Stimulated activated CD4-positive, alpha-beta T cell treated with anti-CD3 and anti-CD28 coated beads, Interleukin-12 subunit alpha, Interleukin-12 subunit beta, amount 100 ng/mL, for 4 hours (primary cell): ENCODE measurements around the gene ACAT2.
"Not testable (repeated sequence)": the region's sequence is repeated elsewhere in the genome, so short reads cannot be mapped to it uniquely, and the experiment has no call there.

ENCODE experiments used
- DNase-seq: peaks from one replicate; pipeline ENCODE4 v3.0.0-alpha.2; 2020

The ACAT2 gene

DNA sequence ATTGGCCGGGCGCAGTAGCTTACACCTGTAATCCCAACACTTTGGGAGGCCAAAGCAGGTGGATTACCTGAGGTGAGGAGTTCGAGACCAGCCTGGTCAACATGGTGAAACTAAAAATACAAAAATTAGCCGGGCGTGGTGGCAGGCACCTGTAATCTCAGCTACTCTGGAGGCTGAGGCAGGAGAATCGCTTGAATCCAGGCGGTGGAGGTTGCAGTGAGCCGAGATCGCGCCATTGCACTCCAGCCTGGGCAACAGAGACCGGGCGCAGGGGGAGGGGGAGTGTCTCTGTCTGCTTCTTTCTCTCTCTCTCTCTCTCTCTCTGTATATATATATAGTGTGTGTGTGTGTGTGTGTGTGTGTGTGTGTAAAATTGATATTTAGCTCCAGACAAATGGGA, 29.3 kb upstream of the ACAT2 start:
- not testable (repeated sequence) for DNase-seq

DNA sequence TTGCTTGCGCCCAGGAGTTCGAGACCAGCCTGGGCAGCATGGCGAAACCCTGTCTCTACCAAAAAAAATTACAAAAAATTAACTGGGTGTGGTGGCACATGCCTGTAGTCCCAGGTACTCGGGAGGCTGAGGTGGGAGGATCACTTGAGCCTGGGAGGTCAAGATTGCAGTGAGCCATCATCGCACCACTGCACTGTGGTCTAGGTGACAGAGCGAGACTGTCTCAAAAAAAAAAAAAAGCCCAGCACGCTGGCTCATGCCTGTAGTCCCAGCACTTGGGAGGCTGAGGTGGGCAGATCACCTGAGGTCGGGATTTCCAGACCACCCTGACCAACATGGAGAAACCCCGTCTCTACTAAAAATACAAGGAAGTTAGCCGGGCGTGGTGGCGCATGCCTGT, 28.4 kb upstream of the ACAT2 start:
- DNase-seq = not testable (repeated sequence)

DNA sequence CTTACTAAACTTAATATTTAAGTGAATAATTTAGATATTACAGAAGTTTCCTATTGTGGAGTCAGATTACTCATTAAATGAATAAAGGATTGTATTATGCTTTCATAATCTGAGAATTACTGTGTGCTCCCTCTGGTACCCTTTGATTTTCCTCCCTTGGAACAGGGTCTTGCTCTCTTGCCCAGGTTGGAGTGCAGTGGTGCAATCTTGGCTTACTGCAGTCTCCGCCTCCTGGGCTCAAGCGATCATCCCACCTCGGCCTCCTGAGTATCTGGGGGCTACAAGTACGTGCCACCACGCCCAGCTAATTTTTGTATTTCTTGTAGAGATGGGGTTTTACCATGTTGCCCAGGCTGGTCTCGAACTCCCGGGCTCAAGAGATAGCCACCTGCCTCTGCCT, 24.9 kb upstream of the ACAT2 start:
- no peak for DNase-seq

DNA sequence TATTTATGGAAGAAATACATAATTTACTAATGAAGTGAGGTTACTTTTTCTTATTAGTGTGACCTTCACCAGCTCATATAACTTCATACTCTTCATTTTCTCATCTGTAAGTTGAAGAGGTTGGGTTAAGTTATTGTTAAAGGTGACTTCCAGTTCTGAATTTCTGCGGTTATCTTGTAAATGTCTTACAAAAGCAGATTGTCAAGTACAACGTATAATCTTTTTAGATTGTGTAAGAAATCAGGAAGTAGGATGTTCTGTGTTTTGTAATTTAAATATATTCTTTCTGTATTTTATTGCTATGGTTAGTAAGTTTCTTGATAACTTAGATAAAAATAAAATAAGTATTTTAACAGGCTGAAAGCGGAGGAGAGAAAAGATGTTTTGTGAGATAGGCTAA, 22.5 kb upstream of the ACAT2 start:
- no peak for DNase-seq

DNA sequence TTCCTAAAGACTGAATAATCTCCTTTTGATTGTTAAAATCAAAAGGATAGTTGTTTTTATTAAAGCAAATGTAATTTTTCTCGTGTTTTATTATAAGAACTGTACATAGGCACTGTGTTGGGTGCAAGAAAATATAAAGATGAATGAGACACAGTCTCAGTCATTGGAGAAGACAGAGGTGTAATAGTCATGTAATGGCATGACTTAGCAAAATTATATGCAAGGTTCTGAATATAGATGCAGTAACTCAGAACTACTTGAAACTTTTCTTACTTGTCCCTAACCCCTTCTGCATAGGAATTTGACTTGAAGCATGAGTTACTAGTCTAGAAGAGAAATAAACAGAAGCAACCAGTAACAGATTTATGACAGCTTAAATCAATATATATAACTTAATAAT, 19.7 kb upstream of the ACAT2 start:
- no peak for DNase-seq

DNA sequence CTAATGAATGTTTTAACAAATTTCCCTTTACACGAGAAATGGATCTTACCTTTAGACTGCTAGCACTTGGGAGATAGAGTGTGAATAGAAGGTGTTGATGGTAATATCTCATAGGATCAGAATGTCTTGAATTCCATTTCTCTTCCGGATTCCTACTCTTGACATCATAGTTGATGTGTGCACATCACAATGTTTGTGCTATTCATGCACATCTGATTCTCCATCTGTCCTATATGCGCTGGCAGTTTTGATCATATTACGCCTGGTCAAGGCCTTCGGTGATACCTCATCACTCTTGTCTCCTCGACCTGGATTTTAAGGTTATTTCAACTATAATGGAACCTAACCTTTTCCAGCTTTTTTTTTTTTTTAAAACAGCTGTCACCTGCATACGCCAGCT, 16.8 kb upstream of the ACAT2 start:
- no peak for DNase-seq

DNA sequence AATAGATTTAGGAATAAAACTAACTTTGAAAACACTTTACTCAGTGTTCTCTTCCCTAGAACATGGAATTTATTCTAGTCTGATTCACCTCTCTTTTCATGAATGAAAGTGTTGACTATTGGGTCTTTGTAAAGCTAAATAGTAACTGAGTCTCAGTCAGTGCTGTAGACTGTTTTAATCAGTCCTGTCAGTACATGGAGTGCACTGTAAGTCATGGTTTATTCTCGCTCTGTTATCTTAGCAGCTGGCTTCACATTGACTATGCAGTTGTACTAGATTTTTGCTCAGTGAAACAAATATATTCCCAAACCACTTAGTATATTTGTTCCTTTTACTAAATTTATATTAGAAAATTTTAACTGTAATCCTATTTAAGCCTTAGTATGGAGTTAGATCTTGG, 15.1 kb upstream of the ACAT2 start:
- DNase-seq = no peak

DNA sequence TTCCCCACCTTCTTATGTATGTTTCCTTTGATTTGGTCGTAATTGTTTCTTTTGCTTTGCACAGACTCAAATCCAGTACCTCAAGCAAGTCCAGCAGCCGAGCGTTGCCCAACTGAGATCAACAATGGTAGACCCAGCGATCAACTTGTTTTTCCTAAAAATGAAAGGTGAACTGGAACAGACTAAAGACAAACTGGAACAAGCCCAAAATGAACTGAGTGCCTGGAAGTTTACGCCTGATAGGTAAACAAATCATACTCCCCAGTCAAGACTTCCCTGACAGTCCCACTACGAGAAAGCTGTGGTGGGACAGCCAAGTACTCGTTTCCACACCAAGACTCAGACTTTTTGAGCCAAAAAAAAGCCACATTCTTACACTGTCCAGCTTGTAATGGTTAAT, 13.7 kb upstream of the ACAT2 start:
- DNase-seq = not testable (repeated sequence)

DNA sequence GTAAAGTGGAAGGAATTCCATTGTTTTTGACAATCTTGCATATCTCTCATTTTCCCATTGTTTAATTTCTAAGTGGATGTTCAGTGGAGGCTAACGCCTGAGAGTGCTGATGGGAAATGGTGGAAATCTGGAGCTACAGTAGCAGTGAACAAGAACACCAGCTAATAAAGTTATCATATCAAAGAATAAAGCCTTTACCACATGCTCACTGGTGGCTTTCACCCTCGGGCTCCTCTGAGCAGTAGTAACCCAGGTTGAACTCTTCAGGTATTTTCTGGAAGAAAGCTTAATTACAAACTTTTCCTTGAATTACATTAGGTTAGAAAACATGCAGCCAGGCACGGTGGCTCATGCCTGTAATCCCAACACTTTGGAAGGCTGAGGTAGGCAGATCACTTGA, 10.4 kb upstream of the ACAT2 start:
- DNase-seq = no peak

DNA sequence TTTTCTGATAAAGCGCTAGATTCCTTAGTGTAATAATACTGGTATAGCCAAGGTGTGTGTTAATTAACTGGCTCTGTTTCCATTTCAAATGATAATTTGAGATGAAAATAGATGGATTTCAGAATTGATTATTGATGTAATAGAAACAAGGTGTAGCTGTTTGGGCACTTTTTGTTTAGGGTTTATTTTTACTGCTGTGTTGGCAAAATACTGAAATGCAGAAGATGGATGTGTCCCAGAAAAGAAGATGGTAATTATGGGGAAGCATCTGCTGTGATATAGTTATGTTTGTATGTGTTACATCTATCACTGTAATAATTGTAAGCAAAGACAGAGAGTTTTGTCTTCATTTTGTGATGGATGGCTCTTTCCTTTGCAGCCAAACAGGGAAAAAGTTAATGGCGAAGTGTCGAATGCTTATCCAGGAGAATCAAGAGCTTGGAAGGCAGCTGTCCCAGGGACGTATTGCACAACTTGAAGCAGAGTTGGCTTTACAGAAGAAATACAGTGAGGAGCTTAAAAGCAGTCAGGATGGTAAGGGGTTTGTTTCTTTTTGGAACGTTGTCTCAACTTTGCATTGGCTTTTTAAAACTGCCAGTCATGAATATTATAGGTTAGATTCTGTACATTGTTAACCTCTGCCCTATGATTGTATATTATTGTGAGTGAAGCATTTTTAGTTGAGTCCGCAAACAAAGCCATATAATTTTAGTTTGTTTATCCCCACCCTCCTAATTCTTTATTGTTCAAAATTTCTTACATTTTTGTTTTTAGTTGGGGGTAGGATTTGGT, 8.6 kb upstream of the ACAT2 start:
- no peak for DNase-seq

DNA sequence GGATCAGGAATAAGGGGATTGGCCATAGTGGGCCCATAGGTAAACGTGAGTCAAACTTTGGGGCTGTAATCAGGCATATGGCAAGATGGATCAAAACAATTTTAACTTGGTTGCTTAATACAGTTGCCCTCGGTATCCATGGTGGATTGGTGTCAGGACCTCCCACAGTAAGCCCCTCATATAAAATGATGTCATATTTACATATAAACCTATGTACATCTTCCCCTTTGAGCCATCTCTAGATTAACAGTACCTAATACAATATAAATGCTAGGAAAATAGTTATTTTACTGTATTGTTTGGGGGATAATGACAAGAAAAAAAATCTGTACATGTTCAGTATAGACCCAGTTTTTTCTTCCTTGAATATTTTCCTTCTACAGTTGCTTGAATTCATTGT, 7.4 kb upstream of the ACAT2 start:
- DNase-seq = no peak

DNA sequence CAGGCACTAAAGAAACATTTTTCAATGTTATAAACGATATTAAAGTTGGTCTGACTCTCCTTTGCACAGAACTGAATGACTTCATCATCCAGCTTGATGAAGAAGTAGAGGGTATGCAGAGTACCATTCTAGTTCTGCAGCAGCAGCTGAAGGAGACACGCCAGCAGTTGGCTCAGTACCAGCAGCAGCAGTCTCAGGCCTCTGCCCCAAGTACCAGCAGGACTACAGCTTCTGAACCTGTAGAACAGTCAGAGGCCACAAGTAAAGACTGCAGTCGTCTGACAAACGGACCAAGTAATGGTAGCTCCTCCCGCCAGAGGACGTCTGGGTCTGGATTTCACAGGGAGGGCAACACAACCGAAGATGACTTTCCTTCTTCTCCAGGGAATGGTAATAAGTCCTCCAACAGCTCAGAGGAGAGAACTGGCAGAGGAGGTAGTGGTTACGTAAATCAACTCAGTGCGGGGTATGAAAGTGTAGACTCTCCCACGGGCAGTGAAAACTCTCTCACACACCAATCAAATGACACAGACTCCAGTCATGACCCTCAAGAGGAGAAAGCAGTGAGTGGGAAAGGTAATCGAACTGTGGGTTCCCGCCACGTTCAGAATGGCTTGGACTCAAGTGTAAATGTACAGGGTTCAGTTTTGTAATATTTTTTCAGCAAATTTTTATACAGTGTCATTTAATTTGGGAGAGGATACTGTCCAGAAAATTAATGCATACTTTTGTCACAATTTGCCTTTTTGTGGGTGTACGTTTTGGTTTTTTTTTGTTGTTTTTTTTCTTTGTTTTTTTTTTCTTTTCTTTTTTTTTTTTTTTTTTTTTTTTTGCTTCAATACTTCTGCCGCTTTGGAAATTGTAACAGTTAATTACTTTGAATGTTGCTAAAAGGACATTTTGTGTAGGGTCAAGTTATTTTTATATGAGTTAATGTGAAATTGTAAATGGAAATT, 6.6 kb upstream of the ACAT2 start:
- no peak for DNase-seq

DNA sequence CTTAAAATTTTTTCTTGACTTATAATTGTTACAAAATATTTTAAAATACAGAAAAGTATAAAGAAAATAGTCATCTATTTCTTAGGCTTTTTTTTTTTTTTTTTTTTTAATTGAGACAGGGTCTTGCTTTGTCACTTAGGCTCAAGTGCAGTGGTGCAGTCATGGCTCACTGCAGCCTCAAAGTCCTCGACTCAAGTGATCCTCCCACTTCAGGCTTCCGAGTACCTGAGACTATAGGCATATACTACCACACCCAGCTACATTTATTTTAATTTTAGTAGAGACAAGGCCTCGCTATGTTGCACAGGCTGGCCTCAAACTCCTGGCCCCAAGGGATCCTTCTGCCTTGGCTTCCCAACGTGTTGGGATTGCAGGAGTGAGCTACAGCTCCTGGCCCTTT, 5.3 kb upstream of the ACAT2 start:
- DNase-seq = no peak

DNA sequence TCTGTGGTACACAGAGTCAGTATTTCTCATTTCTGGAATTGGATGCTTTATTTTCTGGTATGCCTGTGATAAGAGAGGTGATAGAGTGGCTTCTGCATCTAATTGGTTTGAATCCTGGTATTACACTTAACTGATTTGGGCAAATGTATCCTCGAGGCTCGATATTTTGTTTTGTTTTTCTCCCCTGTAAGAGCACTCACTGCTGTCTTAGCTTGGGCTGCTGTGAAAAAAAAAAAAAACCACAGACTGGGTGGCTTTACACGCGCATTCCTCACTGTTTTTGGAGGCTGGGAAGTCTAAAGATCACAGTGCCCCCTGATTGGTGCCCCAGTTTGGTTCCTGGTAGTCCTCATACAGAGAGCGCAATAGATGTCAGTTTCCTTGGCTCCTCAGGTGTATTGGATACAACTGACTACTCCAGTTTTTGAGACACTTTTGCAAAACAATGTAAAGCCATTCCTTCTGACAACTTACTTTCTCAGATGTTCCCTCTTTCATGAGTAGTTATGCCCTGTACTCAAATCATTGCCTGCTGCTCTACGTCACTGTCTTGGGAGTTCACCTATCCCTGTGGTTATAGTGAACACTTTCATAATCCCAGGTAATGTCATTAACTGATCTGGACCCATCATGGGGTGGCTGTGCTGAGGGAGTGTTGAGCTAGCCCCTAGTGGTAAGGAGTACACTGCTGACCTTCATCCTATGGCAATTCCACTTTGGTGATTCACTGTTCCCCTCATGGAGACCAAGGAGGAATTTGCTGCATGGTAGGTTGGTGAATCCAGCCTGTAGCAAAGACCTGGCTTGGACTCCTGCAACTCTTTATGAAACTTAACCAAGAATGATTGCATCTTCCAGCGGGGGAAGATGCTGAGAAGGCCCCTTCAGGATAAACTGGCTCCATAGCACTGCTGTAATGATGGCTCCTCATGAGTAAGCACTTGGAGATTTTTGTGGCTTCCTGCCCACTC, 3.5 kb upstream of the ACAT2 start:
- DNase-seq = no peak

DNA sequence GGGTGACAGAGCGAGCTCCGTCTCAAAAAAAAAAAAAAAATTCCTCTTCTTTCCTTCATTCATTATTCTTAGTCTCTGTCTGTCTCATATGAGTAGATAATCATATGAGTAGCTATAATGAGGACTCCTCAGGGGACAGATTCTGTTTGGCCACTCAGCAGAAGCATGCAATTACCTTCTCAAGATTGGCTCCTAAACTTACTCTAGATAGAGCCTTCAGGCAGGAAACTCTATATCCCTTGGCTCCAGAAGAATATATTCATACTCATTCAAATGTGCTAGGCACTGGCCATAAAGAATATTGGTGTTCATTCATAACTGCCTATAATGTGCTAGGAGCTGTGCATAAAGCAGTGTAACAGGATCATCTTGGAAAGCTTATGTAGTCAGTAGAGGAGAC, 2.2 kb upstream of the ACAT2 start:
- no peak for DNase-seq

DNA sequence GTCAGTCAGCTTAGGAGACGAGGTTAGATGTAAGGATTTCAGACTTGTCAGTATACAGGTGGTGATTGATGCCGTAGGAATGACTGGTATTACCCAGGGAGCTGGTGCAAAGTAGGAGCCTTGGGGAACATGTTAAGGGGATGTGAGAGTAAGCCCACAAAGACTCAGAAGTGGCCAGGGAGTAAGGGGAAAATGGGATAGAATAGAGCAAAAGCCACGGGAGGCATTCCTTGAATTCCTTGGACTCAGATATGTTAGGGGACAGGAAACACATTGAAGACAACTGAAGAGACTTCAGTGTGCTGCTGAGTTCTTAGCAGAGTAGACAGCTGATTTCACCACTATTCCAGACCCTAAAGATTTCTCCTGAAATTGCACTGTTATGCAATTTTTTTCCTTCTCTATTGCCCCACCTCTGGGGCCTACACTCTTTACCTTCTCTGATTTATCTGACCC, 1.2 kb upstream of the ACAT2 start:
- DNase-seq = no peak

DNA sequence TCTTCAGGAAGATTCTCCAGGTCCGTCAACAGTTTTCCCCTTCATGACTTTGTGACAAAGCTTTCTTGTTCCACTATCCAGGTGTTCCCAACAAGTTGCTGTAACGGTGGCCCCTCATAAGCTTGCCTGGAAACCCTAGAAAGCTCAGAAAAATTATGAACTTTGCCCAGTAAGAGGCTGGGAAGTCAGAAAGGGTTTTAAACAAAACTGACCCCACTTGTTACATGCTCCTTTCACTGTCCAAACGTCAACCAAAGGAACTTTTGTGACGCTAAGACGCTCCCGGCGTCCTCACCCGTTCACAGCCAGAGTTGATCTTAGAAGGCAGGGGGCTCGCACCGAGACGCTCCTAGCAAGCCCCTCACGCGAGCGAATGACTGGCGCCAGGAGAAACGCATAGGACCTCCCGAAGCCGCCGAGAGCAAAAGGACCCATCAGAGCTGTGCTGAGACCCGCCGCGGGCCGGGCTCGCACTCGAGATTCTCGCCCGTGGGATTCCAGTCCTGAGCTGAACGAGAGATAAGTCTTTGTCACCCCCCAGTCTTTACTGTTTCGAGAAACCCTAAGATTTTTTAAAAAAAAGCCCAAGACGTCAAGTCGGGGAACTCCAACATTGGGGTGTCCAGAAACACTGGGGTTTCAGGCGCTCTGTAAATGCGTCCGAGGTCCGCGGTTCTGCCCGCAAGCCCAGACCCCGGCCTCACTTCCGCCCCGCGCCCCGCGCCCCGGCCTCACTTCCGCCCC, 544 bp upstream of the ACAT2 start:
- no peak for DNase-seq

DNA sequence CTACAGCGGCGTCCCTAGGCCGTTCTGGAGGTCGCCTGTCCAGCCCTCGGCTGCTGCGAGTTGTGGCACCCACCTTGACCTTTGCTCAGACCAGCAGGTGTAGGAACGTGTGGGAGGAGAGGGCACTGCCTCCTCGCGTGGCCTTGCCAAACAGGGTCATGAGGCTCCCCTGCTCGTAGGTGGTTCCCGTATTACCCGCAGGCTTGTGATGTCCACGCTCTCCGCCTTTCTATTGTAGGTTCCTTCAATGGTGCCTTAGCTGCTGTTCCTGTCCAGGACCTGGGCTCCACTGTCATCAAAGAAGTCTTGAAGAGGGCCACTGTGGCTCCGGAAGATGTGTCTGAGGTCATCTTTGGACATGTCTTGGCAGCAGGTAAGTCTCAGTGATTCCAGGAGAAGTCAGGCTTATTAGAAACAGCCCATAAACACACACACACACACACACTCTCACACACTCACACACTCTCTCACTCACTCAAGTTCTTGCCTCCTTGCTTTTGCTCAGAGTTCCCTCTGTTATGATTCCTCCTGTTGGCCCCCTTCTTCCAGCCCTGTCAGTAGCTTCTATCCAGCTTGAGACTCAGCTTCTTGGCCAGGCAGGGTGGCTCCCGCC, 942 bp downstream of the ACAT2 start:
- no peak for DNase-seq

DNA sequence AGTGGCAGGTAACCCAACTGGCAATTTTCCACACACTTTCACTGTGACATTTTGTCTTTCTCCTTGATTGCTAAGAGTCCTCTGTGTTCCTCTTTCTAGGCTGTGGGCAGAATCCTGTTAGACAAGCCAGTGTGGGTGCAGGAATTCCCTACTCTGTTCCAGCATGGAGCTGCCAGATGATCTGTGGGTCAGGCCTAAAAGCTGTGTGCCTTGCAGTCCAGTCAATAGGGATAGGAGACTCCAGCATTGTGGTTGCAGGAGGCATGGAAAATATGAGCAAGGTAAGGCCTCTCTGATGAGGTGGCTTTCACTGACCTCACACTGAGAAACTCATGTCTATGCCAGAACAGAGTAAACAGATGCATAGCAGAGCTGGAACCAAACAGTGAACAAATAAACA, 5.1 kb downstream of the ACAT2 start:
- DNase-seq = no peak

DNA sequence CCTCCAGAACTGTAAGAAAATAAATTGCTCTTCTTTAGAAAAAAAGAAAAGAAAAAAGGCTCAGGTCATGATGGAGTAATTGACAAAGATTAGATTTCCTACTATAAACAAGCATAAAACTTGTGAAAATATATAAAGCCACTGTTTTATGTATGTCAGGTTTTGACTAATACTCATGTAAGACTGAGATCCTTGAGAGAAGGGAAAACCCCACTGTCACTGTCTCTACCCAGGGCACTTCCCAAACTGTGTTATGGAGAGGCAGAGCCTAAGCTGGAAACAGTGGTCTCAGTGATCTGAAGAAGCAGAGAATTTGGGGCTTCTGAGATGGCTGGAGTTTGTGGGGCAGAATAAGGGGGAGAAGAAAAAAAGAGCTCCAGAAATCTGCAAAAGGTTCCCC, 7.6 kb downstream of the ACAT2 start:
- DNase-seq = no peak

DNA sequence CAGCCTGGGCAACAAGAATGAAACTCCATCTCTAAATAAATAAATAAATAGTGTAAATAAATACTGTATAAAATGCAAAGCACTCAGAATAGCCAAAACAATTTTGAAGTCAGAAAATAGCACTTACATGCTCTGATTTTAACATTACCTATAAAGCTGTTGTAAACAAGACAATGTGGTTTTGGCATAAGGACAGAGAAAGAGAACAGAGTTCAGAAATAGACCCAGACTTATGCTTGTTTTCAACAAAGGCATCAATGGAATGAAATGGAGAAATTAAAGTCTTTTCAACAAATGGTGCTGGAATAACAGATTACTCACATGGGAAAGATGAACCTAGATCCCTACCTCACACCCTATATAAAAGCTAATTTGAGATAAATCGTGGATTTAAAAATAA, 10.4 kb downstream of the ACAT2 start:
- DNase-seq = no peak
